ENCODE measurements around the gene MCEMP1. TPM values are rescaled to one million over a fixed set of nuclear protein-coding genes. Genes with fewer than 3 reads are reported as not detected.

The MCEMP1 gene
- total and polyA plus RNA-seq, 2 of the 13 experiments (the other 11 are each of a cell fraction or from before 2014, with no cell fraction given), result not detected

DNA sequence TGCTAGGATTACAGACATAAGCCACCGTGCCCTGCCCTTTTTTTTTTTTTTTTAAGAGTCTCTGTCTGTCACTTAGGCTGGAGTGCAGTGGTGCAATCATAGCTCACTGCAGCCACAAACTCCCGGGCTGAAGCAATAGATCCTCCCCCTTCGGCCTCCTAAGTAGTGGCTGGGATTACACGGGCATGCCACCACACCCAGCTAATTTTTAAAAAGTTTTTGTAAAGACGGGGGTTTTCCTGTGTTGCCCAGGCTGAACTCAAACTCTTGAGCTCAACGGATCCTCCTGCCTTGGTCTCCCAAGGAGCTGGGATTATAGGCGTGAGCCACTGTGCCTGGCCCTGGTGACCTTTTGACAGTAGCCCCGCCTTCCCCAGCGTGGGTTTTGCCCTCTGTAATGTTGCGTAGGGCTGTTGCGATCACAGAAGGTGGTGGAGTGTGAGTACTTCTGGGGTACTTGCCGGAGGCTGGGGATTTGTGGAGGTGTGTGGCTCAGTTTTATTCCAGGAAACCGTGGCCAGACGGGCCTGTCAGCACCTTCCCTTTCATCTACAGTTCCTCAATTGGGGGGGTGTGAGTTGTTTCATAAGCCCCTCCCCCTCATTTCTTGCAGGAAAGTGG, 19.6 kb upstream of the MCEMP1 start:
- WGBS (ENCODE audit: low lambda C conversion rate), result 2% methylated on average over 8 of the region's 14 CpGs
- no TSS peak for BruUV-seq (replicated peaks)
- in situ Hi-C loops (cut with HindIII; ENCODE audit: extremely low pct_ligation_motif_present, low pct_unique_long_range_greater_than_20kb), result no loop called here
- H2AFZ ChIP-seq (ENCODE audit: low read length), result no peak overlapping the region
- no peak overlapping the region for H3K9ac ChIP-seq (ENCODE audit: insufficient read depth, low read depth, low read length)
- ATAC-seq (peak; percentile 48), FAIRE-seq (no peak), DNase-seq (ENCODE audit: low spot score) (no peak)
- intact Hi-C loops (cut with micrococcal nuclease; ENCODE audit: unreplicated experiment), result no loop called here
- POLR2A ChIA-PET, result interaction anchor here (0.7 to 1.4 kb wide), 2 partner anchors 61 to 365 kb away, joined by 3 to 4 read pairs; partner anchors contain the start of gene CAMSAP3
- no peaks in the 10 kb centered on the region for H4K20me1 ChIP-seq (ENCODE audit: insufficient read depth, low read length)
- peak overlapping the region; percentile 28; the same call in 1 of the 2 replicates for H3K4me2 ChIP-seq (ENCODE audit: low read depth, low read length)
- peaks cover 20% of the 10 kb centered on the region for H3K4me1 ChIP-seq (ENCODE audit: insufficient read depth, low read length)
- H3K4me3 ChIP-seq (replicated peaks in 1 of 3; ENCODE audit: insufficient read depth in 1 of 3, low read depth in 2 of 3, low read length in 3 of 3), result no peak overlapping the region
- no peaks in the 10 kb centered on the region; a peak in 1 of 5 replicates for H3K27me3 ChIP-seq (ENCODE audit: control insufficient read depth in 1 of 2, insufficient read depth in 2 of 2, low read length in 2 of 2)
- CTCF ChIA-PET (ENCODE audit: low intra/inter-chr PET ratio, low total read pairs), result no interaction called here
- H3K27ac ChIP-seq (ENCODE audit: extremely low read length, insufficient read depth, low read length), result no peak overlapping the region
- H3K79me2 ChIP-seq (ENCODE audit: insufficient read depth, low read length), result no peaks in the 10 kb centered on the region
- H3K36me3 ChIP-seq (replicated peaks in 1 of 2; ENCODE audit: control insufficient read depth in 1 of 2, insufficient read depth in 2 of 2, low read length in 2 of 2), result no peaks in the 10 kb centered on the region
- H3K9me3 ChIP-seq (ENCODE audit: low read length), result no peaks in the 10 kb centered on the region
- TF ChIP-seq CCDC6 (CRISPR knock-in tag; IDR thresholded peaks at IDR 0.05), result no peak
- TF ChIP-seq NR3C1 (CRISPR knock-in tag; IDR thresholded peaks at IDR 0.05), result no peak
- no peak for TF ChIP-seq CCAR2 (optimal IDR thresholded peaks at IDR 0.05; ENCODE audit: low read depth, low read length)
- TF ChIP-seq RELA (CRISPR knock-in tag; IDR thresholded peaks at IDR 0.05), result no peak
- no peak for TF ChIP-seq HNRNPK (IDR thresholded peaks at IDR 0.05; ENCODE audit: low read depth, low read length, poor library complexity, severe bottlenecking)
- no peak for TF ChIP-seq SMC3 (IDR thresholded peaks at IDR 0.05; ENCODE audit: low read length)
- no peak for TF ChIP-seq RAD51 (IDR thresholded peaks at IDR 0.05; ENCODE audit: borderline replicate concordance)
- peak; percentile 44 to 49; a peak in 1 of 4 replicates for TF ChIP-seq NR2F1 (CRISPR knock-in tag; IDR thresholded peaks at IDR 0.05)
- no peak for TF ChIP-seq HDAC2 (CRISPR knock-in tag; IDR thresholded peaks at IDR 0.05)
- TF ChIP-seq, protein P1, sequence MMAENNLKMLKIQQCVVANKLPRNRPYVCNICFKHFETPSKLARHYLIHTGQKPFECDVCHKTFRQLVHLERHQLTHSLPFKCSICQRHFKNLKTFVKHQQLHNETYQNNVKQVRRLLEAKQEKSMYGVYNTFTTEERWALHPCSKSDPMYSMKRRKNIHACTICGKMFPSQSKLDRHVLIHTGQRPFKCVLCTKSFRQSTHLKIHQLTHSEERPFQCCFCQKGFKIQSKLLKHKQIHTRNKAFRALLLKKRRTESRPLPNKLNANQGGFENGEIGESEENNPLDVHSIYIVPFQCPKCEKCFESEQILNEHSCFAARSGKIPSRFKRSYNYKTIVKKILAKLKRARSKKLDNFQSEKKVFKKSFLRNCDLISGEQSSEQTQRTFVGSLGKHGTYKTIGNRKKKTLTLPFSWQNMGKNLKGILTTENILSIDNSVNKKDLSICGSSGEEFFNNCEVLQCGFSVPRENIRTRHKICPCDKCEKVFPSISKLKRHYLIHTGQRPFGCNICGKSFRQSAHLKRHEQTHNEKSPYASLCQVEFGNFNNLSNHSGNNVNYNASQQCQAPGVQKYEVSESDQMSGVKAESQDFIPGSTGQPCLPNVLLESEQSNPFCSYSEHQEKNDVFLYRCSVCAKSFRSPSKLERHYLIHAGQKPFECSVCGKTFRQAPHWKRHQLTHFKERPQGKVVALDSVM (CRISPR knock-in tag; IDR thresholded peaks at IDR 0.05), result peak; percentile 80
- no peak for TF ChIP-seq MBD4 (IDR thresholded peaks at IDR 0.05; ENCODE audit: borderline replicate concordance, low read length)
- no peak for TF ChIP-seq MIXL1 (CRISPR knock-in tag; IDR thresholded peaks at IDR 0.05)
- no peak for TF ChIP-seq NCOA2 (CRISPR knock-in tag; IDR thresholded peaks at IDR 0.05)
- peak; percentile 44; the same call in 1 of the 2 replicates for TF ChIP-seq NR2F6 (IDR thresholded peaks at IDR 0.05)
- TF ChIP-seq NR2F6 (CRISPR knock-in tag; IDR thresholded peaks at IDR 0.05), result no peak
- TF ChIP-seq HOXA7 (CRISPR knock-in tag; IDR thresholded peaks at IDR 0.05), result no peak
- TF ChIP-seq, protein P2, sequence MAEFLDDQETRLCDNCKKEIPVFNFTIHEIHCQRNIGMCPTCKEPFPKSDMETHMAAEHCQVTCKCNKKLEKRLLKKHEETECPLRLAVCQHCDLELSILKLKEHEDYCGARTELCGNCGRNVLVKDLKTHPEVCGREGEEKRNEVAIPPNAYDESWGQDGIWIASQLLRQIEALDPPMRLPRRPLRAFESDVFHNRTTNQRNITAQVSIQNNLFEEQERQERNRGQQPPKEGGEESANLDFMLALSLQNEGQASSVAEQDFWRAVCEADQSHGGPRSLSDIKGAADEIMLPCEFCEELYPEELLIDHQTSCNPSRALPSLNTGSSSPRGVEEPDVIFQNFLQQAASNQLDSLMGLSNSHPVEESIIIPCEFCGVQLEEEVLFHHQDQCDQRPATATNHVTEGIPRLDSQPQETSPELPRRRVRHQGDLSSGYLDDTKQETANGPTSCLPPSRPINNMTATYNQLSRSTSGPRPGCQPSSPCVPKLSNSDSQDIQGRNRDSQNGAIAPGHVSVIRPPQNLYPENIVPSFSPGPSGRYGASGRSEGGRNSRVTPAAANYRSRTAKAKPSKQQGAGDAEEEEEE (CRISPR knock-in tag; IDR thresholded peaks at IDR 0.05; ENCODE audit: borderline replicate concordance), result no peak
- TF ChIP-seq, protein P3, sequence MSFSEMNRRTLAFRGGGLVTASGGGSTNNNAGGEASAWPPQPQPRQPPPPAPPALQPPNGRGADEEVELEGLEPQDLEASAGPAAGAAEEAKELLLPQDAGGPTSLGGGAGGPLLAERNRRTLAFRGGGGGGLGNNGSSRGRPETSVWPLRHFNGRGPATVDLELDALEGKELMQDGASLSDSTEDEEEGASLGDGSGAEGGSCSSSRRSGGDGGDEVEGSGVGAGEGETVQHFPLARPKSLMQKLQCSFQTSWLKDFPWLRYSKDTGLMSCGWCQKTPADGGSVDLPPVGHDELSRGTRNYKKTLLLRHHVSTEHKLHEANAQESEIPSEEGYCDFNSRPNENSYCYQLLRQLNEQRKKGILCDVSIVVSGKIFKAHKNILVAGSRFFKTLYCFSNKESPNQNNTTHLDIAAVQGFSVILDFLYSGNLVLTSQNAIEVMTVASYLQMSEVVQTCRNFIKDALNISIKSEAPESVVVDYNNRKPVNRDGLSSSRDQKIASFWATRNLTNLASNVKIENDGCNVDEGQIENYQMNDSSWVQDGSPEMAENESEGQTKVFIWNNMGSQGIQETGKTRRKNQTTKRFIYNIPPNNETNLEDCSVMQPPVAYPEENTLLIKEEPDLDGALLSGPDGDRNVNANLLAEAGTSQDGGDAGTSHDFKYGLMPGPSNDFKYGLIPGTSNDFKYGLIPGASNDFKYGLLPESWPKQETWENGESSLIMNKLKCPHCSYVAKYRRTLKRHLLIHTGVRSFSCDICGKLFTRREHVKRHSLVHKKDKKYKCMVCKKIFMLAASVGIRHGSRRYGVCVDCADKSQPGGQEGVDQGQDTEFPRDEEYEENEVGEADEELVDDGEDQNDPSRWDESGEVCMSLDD (CRISPR knock-in tag; IDR thresholded peaks at IDR 0.05; ENCODE audit: borderline replicate concordance), result no peak
- no peak for TF ChIP-seq NFYB (CRISPR knock-in tag; IDR thresholded peaks at IDR 0.05)

All from HepG2 (cell line).